Stimulated activated naive CD4-positive, alpha-beta T cell (primary cell): ENCODE results near the gene CFAP77.

Experiments used
- DNase-seq, 6 experiments: peaks; one replicate each; lab custom pipeline; 2025; lab: John Stamatoyannopoulos, UW

CFAP77 gene

DNA sequence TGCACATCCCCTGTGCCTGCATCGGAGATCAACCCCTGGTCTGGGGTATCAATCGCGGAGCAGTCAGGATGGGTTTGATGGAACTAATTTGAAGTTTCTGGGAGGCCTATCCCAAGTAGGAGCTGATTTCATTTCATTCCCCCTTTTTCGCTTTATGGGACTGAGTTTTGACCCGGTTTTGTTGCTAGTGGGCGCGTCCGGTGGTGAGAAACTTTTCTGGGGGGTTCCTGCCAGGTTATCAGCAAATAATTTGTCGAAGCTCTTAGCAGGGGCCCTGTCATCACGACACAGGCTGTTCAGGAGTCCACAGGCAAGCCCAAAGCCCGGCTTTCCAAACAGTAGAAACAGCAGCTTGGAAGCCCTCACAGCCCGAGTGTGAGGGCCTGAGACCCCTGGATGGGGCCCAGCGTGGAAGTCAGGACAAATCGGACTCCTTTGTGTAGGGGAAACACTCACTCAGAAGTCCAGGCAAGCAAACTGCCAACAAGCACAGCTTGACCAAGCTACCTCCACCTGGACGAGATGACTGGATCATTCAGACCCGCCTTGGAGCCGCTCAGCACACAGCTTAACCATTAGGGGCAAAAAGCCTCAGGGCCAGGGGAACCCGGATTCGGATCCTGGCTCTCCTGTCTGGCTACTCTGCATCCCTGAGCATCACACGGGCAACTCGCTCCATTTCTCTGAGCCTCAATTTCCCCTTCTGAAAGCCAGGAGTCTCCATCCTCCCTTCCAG lies 108.0 kb downstream of the CFAP77 start:
- DNase-seq, result no peak

GRCh38 chr9:132518626-132519025 lies 108.6 kb downstream of the CFAP77 start:
- no peak for DNase-seq

DNA sequence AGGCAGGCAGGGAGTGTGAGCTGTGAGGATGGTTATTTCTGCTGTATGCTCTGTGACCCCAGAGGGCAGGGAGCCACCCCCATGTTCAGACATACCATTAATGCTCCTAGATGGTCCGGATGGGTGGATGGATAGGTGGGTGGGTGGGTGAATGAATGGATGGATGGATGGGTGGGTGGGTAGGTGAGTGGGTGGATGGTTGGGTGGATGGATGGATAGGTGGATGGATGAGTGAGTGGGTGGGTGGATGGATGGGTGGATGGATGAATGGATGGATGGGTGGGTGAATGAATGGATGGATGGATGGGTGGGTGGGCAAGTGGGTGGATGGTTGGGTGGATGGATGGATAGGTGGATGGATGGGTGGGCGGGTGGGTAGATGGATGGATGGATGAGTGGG lies 109.0 kb downstream of the CFAP77 start:
- DNase-seq, result no peak

- DNase-seq, result no peak
Observed at GRCh38 chr9:132520612-132521011, 110.6 kb downstream of the CFAP77 start.

DNA sequence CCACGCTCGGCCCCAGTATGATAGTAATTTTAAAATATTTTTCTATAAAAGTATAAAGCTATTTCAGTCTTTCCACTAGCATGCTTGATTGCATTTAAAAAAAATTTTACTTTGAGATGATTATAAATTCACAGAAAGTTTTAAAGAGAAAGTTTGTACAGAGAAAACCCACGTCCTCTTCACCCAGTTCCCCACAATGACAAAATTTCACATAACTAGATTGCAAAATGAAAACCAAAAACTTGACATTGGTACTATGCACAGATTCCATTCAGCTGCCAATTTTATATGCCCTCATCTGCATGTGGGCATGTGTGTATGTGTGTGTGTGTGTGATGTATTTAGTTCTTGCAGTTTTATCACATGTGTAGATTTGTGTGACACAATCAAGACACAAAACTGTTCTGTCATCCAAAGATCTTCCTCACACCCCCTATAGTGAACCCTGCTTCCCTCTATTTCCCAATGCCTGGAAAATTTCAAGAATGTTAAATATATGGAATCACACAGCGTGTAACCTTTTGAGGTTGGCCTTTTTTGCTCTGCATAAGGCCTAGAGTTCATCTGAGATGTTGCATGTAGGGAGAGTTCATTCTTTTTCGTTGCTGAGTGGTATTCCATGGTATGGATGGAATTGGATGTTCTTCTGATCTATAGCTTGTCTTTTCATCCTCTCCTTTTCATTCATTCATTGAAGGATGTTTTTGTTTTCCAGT lies 115.5 kb downstream of the CFAP77 start:
- no peak for DNase-seq

DNA sequence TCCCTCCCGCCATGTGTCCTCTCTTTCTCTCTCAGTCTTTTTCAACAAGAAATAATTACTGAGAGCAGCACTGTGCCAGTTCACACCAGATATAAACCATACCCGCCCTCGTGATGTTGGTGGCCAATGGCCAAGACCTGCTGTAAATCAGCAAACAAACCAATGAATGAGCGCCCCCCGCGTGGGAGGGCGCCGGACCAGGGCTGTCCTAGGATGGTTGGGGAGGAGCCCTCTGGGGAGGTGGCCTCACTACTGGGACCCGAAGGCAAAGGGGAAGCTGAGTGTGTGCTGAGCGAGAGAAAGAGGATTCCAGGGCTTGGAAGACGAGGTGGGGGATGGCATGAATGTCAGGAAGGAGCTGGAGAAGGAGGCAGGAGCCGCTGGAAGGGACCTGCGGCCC lies 121.2 kb downstream of the CFAP77 start:
- DNase-seq, result no peak

DNA sequence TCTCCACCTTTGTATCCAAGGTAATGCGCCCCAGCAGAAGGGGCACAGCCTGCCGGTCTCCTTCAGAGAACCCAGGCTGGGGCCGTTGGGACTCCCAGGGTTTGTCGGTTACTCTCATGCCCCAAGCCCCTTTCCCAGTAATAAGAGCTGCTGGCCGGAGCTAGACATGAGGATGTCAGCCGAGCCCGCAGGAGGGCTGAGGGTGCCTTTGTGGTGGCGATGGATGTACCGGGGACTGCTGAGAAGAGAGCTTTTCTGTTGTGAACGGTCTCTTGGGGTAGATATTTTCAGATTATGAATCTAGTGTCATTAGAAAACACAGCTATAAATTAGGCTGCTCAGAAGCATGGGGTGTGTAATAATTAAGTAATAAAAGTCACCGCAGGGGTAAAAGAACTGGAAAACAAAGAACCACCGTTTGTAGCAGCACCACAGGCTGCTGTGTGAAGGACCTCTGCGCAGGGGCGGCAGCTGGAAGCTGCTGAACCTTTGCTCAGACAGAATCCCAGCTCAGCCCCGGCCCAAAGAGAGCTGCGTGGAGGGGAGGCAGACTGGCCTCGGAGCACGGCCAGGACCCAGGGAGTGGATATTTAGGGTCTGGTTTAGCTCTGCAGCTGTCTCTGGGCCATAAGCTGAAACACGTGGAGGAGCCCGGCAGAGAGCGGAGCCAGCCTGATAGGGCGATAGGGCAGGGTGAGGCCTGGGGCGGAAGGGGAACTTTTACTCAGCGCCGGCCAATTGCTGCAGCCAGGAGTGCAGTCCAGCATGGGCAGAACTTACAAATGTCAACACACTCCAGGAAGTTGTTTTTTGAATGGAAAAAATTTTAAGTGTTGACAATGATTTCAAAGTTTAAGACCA lies 121.9 kb downstream of the CFAP77 start:
- no peak for DNase-seq

- no peak for DNase-seq
Observed at GRCh38 chr9:132534832-132535231, 124.8 kb downstream of the CFAP77 start.

- no peak for DNase-seq
Observed at GRCh38 chr9:132536124-132536523, 126.1 kb downstream of the CFAP77 start.

DNA sequence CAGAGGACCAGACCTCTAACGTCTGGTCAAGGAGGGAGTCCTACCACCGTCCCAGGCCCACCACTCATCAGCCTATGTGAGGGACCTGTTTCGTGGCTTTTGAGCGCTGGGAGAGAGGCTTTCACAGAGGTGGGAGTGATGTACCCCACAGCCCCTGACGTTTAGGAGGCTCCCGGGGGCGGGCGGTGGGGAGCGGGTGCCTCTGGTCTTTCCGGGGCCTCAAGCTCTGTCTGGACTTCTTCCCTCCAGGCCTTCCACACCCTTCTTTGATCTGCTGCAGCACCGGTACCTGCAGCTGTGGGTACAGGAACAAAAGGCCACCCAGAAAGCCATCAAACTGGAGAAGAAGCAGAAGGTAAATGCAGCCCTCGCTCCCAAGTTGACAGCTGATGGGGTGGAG lies 127.3 kb downstream of the CFAP77 start:
- DNase-seq, result no peak

DNA sequence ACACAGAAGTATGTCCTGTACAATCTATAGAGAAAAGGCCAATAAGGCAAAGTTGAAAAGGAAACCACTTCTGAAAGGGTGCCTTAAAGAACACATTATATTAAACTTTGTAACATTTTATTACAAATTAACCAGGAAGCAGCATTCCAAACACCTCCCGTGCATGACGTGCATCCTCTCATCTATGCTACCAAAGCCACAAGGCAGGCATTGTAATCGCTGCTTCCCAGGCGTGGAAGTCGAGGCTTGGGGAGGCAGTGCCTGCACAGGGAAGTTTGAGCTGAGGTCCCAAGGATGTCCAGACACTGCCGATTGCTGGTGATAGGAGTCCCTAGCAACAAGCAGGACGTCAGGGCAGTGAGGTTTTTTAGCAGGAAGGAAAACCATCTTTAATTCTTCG lies 128.1 kb downstream of the CFAP77 start:
- no peak for DNase-seq

GRCh38 chr9:132539096-132539495 lies 129.1 kb downstream of the CFAP77 start:
- DNase-seq, result no peak

- DNase-seq, result no peak
Observed at GRCh38 chr9:132541051-132541450, 131.0 kb downstream of the CFAP77 start.

GRCh38 chr9:132541870-132542830 lies 132.1 kb downstream of the CFAP77 start:
- no peak for DNase-seq

DNA sequence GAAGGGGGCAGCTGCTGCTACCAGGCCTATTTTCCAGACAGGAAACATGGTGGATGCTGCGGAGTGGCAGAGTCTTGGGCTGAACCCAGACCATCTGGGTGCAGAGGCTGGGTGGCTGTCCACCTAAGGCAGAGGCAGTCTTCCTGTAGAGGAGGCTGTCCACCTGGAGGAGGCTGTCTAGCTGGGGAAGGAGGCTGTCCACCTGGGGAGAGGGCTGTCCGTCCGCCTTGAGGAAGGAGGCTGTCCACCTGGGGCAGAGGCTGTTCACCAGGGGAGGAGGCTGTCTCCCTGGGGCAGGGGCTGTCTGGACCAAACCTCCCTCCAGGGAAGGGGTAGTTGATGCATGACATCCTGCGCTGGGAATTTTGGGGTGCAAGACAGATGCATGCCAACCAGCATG lies 133.2 kb downstream of the CFAP77 start:
- DNase-seq, result no peak

DNA sequence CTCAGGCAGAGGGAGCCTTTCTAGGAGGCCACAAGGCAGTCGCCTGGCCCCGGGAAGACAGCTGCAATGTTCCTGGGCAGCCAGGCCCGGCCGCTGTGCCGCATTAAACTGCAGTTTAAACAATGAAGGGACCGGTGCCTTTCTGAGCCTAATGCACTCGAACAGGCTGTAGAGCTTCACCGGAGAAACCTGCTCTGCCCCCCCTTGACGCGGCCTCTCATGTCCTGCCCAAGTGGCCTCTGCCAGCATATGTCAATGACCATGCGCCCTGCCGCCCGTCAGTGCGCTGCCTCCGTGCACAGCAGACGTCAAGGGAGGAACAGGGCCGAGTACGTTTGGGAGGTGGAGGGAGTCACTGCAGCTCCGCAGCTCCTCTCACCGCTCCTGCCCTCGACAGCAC lies 133.9 kb downstream of the CFAP77 start:
- no peak for DNase-seq

GRCh38 chr9:132545578-132545977 lies 135.6 kb downstream of the CFAP77 start:
- no peak for DNase-seq

DNA sequence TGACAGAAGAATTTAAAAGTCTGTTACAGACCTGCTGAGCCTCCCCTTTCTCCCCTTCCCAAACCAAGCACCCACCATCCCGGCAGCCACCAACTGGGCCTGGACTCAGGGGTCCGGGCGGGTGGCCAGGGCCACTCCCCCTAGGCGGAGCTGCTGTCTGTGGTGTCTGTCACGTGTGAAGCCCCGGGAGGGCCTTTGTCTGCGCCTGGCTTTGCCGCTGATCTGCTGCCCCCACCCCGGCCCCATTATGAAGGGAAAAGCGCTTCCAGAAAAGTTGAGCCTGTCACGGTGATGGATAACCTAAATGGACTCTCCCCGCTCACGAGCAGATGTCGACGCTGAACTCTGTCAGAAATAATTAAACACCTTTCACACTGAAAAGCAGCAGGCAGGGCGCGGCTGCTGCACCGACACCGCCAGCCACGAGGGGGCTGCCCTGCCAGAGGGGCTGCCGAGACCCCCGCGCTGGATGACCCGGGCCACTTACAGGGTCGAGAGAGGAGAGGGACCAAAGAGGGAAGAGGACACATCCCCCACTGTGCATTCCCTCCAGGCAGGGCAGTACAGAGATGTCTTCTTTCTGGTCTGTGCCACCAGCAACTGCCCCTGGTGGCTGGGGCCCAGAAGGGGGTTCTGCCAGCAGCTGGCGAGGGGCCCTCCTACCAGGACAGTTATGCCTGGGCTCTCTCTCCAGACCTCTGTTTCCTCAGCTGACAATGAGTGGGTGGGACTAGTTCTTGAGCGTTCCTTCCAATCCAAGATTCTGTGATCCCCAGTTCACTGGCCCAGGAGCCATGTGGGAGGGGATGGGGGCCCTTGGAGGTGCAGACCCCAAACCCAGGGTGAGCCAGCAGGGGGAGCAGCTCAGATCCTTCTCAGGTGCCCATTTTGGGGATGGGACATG lies 136.4 kb downstream of the CFAP77 start:
- DNase-seq, result no peak

DNA sequence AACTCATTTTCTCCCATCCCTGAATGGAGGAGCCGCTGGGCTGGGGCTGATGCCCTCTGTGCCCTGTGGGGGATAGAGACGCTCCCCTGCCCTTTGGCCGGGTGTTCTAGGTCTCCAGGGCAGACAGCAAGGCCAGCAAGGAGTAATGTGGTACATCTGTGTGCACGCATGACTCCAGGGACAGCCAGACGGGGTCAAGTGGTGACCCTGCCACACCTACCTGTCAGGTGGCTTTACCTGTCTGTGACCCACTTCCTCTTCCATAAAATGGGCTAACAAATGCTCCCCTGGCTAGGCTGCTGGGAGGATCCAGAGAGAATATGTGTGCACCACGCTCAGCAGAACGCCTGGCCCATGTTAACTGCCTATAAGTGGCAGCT lies 137.0 kb downstream of the CFAP77 start:
- DNase-seq, result no peak

GRCh38 chr9:132547436-132547835 lies 137.4 kb downstream of the CFAP77 start:
- no peak for DNase-seq
